T-helper 9 cell (primary cell): ENCODE data around the gene SCLY.
A peak's percentile ranks its signal among the peaks of the same experiment; 100 is the strongest.
"Not testable (repeated sequence)": the region's sequence is repeated elsewhere in the genome, so short reads cannot be mapped to it uniquely, and the experiment has no call there.

ENCODE experiments used
- DNase-seq: peaks from one replicate; pipeline ENCODE4 v3.0.0-alpha.2; 2020

Gene SCLY

GRCh38 chr2:238040918-238041317 is 19.9 kb upstream of the SCLY start:
- DNase-seq: no peak

GRCh38 chr2:238042090-238042489 is 18.7 kb upstream of the SCLY start:
- DNase-seq: no peak

DNA sequence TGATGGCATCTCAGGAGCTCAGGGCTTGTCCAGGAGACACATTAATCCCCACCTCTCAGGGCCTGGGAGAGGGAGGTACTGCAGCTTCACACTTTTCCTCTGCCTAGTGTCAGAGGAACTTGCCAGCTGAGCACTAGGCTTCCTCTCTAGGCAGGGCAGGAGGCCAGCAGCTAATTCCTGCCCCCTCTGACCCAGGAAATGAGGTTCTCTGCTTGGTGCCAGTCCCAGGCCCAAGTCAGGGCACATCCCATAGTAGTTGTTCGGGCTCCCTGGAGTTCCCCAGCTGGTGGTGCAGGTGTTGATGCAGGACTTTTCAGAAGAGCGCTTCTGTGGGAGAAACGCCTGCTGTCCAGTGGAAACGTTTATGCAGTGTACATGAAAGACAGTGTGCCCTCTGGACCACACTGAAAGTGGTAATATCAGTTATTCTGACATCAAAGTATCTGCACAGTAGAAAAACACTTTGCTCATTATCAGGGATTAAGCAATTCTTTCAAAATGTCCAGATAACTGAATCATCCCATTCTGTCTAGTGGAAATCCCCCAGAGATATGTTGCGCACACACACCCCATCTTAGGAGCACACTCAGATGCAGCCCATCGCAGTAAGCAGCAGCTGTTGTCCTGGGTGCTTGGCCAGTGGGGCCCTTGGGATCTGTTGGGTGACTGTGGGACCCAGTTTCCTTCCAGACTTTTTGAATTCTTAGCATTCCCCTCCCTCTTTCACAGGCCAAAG is 17.8 kb upstream of the SCLY start:
- no peak for DNase-seq

GRCh38 chr2:238043851-238044250 is 16.9 kb upstream of the SCLY start:
- DNase-seq: no peak

DNA sequence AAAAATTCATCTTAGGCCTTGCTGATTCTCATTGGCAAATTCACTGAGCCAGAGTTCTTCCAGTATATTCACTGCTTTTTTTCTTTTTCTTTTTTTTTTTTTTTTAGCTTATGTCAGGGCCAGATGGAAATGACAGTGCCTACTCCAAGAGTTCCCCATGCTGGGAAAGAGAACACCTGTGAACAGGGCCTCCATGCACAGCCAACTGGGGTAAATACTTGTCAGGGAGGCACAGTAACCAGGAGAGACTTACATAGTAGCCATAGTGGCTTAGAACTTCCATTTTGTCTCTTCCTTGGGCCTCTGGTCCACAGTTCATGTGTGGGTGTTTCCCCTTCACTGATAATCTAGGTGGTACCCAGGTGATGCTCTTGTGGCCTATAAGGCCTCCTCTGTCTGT is 15.2 kb upstream of the SCLY start:
- DNase-seq: no peak

GRCh38 chr2:238046725-238047270 is 14.0 kb upstream of the SCLY start:
- no peak for DNase-seq

GRCh38 chr2:238053191-238053776 is 7.5 kb upstream of the SCLY start:
- no peak for DNase-seq

DNA sequence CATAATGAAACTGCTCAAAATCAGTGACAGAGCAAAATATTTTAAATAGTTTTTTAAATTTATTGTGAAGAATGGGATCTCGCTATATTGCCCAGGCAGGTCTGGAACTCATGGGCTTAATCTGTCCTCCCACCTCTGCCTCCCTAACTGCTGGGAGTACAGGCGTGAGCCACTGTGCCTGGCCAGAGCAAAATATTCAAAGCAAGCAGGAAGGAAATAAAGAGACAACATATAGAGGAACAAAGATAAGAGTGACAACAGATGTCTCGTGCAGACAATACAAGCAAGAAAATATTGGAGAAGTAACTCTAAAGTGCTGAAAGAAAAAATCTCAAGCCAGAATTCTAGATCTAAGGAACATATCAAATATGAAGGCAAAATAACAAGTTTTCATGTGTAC is 5.0 kb upstream of the SCLY start:
- no peak for DNase-seq

GRCh38 chr2:238057696-238058575 is 2.9 kb upstream of the SCLY start:
- DNase-seq: not testable (repeated sequence)

GRCh38 chr2:238059505-238059904 is 1.3 kb upstream of the SCLY start:
- no peak for DNase-seq

- DNase-seq: no peak
These were observed 682 bp upstream of the SCLY start for GRCh38 chr2:238060096-238060541.

- peak; percentile 15 for DNase-seq
These were observed 758 bp downstream of the SCLY start for GRCh38 chr2:238061315-238062202.

DNA sequence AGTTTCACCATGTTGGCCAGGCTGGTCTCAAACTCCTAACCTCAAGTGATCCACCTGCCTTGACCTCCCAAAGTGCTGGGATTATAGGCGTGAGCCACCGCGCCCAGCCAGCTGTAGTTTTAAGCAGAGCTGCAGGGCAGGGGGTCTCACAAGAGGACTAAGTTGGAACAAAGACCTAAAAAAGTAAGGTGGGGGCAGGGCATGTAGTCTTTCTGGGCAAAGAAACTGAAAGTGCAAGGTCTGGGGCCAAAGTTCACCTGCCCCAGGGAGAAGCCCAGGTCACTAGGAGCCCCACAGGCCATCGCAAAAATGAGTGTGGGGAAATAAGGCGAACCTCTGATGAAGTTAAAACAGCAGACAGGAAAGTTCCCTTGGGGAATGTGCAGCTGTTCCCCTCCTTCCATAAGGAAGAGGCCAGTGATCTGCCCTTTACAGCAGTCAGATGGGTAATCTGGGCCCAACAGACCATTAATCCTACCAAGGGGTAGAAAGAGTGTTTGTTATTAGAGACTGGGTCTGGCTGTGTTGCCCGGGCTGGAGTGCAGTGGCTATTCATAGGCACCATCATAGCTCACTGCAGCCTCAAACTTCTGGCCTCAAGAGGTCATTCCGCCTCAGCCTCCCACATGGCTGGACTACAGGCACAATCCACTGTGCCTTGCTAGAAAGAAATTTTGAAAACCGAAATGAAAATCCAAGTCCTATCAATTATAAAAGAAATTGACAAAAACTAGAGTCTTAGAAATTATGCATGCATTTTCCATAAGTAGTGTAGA is 2.8 kb downstream of the SCLY start:
- no peak for DNase-seq

DNA sequence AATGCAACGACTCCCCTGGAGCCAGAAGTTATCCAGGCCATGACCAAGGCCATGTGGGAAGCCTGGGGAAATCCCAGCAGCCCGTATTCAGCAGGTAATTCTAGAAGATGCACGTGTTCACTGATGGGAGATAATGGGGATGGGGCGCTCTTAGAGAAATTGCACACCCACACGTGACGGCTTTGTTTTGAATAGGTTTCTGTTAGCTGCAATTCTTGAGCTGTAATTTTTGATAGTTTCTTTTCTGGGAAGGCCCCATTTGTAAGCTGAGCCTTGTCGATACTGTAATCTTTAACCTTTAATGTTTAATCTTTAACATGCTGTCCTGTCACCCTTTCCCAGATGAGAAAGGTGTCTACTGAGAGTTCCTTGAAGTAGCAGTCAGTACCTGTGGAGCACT is 3.6 kb downstream of the SCLY start:
- DNase-seq: no peak

DNA sequence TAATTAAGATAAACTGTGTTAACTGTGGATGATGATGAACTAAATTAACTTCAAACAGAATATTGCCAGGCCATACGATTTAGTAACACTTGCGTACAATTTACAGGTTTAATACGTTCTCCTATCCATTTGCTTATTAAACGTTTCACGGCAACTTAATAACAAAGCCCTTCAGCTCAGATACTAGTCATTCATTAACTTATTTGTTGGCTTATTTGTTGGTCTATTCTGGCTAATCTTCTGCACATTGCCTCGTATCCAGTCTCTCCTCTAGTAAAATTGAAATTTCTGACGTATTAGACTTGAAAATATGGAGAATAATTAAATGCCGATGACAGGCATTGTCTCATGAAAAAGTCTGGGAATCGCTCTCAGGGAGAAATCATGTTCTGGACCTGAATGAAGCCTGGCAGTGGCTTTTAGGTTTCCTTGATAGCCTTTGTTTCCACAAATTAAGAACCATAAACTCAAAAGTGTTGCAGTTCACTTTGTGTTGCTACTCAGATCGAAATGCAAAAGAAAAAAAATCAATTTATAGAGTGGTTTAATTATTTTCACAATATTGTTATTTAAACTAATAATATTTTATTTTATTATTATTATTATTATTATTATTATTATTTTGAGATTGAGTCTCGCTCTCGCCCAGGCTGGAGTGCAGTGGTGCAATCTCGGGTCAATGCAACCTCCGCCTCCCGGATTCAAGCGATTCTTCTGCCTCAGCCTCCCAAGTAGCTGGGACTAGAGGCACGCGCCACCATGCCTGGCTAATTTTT is 4.5 kb downstream of the SCLY start:
- DNase-seq: no peak

GRCh38 chr2:238066218-238066617 is 5.4 kb downstream of the SCLY start:
- DNase-seq: no peak

DNA sequence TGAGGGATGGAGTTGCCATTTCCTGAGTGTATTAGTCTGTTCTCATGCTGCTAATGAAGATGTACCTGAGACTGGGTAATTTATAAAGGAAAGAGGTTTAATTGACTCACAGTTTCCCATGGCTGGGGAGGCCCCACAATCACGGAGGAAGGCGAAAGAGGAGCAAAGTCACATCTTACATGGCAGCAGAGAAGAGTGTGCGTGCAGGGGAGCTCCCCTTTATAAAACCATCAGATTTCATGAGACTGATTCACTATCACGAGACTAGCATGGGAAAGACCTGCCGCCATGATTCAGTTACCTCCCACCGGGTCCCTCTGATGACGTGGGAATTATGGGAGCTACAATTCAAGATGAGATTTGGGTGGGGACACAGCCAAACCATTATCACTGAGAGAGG is 5.9 kb downstream of the SCLY start:
- not testable (repeated sequence) for DNase-seq

GRCh38 chr2:238067939-238068338 is 7.1 kb downstream of the SCLY start:
- no peak for DNase-seq

DNA sequence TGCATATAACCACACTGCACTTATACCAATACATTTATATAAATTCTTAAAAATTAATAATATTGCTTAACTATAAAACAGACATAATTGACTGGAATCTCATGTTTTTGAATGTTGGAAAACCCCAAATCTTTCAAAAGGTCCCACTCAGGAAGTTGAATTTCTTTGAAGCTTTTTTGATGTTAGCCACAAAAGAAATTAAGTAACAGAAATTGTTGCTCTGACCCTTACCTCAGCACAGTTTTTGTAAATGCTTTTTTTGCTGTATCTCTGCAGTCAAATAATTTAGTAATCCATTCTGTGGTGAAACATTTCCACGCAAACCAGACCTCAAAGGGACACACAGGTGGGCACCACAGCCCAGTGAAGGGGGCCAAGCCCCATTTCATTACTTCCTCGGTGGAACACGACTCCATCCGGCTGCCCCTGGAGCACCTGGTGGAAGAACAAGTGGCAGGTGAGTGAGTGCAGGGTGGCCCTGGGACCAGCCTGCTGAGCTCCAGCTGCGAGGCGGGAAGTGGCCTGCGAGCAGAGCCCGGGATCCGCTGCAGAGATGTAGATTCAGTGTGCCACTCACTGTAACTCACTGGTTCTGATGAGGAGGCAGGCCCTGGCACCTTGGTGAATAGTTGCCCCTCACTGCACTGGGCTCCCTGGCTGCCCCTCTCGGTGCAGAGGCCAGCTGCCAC is 8.4 kb downstream of the SCLY start:
- no peak for DNase-seq

- no peak for DNase-seq
These were observed 9.1 kb downstream of the SCLY start for GRCh38 chr2:238069877-238070276.
